GM21737 (cell line): ENCODE results near the gene FAT4.

Experiments
- ATAC-seq: cut with Tn5 transposase; IDR thresholded peaks from one replicate; pipeline ENCODE4 v1.9.1; 2021; ENCODE audit warnings: mild to moderate bottlenecking, moderate library complexity; ENCODE audit not compliant: unreplicated experiment

FAT4 gene

GRCh38 chr4:125316791-125317524 is 2.2 kb downstream of the FAT4 start:
- no peak for ATAC-seq

GRCh38 chr4:125317525-125317877 is 2.7 kb downstream of the FAT4 start:
- no peak for ATAC-seq

GRCh38 chr4:125319311-125319710 is 4.6 kb downstream of the FAT4 start:
- no peak for ATAC-seq

- no peak for ATAC-seq
These were observed 7.1 kb downstream of the FAT4 start for GRCh38 chr4:125321709-125322365.

- no peak for ATAC-seq
These were observed 7.6 kb downstream of the FAT4 start for GRCh38 chr4:125322366-125322730.

- no peak for ATAC-seq
These were observed 8.9 kb downstream of the FAT4 start for GRCh38 chr4:125323654-125324053.

GRCh38 chr4:125325733-125326132 is 11.0 kb downstream of the FAT4 start:
- ATAC-seq, result no peak

GRCh38 chr4:125331116-125331515 is 16.4 kb downstream of the FAT4 start:
- ATAC-seq, result no peak

- ATAC-seq, result no peak
These were observed 20.2 kb downstream of the FAT4 start for GRCh38 chr4:125334926-125335325.

- no peak for ATAC-seq
These were observed 24.1 kb downstream of the FAT4 start for GRCh38 chr4:125338814-125339213.

GRCh38 chr4:125344198-125344597 is 29.4 kb downstream of the FAT4 start:
- no peak for ATAC-seq

- no peak for ATAC-seq
These were observed 31.9 kb downstream of the FAT4 start for GRCh38 chr4:125346616-125347015.

GRCh38 chr4:125350470-125351135 is 35.8 kb downstream of the FAT4 start:
- no peak for ATAC-seq

GRCh38 chr4:125352521-125352920 is 37.8 kb downstream of the FAT4 start:
- no peak for ATAC-seq

GRCh38 chr4:125353131-125353530 is 38.4 kb downstream of the FAT4 start:
- no peak for ATAC-seq

GRCh38 chr4:125355791-125356190 is 41.0 kb downstream of the FAT4 start:
- no peak for ATAC-seq

- no peak for ATAC-seq
These were observed 42.9 kb downstream of the FAT4 start for GRCh38 chr4:125357675-125358074.

- no peak for ATAC-seq
These were observed 43.7 kb downstream of the FAT4 start for GRCh38 chr4:125358453-125358852.

GRCh38 chr4:125359363-125359762 is 44.6 kb downstream of the FAT4 start:
- ATAC-seq, result no peak

GRCh38 chr4:125359960-125360634 is 45.3 kb downstream of the FAT4 start:
- ATAC-seq, result no peak

GRCh38 chr4:125360727-125361126 is 46.0 kb downstream of the FAT4 start:
- no peak for ATAC-seq
